Measurements from ENCODE around the gene ANKRD2.

DNA sequence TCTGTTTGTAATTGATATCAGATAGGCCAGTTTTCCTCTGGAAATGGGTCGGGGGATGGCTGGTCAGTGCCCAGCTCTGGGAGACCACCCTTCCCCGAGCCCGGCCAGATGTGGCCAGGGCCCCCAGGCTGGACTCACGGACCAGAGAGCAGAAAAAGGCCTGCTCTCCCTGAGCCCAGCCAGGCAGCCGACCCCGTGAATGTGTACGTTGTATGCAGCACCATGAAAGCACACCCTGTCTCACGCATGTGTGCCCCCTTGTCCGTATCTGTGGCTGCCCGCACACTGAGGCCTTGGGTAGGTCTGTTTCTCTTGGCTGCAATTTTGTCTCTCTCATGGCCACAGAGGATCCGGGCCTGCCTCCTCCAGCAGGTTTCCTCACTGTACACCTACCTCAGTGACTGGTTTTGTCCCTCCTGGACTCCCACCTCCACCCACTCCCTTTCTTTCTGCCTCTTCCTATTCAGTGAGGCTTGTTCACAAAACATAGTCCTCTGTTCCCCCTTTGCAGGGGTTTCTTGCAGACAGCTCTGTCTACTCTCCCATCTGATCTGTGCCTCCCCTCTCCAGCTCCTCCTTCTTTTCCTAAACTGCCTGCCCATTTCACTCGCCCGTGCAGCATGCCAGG, 23.6 kb upstream of the ANKRD2 start:
- TF ChIP-seq POLR2AphosphoS5 (IDR thresholded peaks at IDR 0.05), result no peak
- TF ChIP-seq POLR2A (IDR thresholded peaks at IDR 0.05), result no peak
- TF ChIP-seq, protein P1, sequence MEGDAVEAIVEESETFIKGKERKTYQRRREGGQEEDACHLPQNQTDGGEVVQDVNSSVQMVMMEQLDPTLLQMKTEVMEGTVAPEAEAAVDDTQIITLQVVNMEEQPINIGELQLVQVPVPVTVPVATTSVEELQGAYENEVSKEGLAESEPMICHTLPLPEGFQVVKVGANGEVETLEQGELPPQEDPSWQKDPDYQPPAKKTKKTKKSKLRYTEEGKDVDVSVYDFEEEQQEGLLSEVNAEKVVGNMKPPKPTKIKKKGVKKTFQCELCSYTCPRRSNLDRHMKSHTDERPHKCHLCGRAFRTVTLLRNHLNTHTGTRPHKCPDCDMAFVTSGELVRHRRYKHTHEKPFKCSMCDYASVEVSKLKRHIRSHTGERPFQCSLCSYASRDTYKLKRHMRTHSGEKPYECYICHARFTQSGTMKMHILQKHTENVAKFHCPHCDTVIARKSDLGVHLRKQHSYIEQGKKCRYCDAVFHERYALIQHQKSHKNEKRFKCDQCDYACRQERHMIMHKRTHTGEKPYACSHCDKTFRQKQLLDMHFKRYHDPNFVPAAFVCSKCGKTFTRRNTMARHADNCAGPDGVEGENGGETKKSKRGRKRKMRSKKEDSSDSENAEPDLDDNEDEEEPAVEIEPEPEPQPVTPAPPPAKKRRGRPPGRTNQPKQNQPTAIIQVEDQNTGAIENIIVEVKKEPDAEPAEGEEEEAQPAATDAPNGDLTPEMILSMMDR (IDR thresholded peaks at IDR 0.05), result no peak
- TF ChIP-seq EP300 (IDR thresholded peaks at IDR 0.05), result no peak
